T1000 (cell line): ENCODE data around the gene PRPF4.

Experiments used
- DNase-seq: peaks from one replicate; lab custom pipeline; 2025; ENCODE audit warnings: mixed read lengths; lab: John Stamatoyannopoulos, UW

Gene PRPF4

DNA sequence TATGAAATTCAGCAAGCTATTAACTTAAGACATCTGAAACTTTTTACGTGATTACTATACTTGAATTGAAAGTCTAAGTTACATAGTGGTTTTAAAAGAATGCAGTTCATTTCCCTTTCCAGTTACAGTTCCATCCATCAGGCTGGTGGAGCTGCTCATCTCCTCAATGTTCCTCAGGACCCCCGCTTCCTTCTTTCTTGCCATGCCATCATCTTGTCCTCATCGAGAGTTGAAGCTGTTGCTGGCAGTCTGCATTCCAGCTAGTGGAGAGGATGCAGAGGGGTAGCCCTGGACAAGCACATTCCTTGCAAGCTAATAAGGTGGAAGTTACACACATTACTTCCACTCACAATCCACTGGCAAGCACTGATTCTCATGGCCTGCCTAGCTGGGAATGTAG, 36.5 kb downstream of the PRPF4 start:
- no peak for DNase-seq

DNA sequence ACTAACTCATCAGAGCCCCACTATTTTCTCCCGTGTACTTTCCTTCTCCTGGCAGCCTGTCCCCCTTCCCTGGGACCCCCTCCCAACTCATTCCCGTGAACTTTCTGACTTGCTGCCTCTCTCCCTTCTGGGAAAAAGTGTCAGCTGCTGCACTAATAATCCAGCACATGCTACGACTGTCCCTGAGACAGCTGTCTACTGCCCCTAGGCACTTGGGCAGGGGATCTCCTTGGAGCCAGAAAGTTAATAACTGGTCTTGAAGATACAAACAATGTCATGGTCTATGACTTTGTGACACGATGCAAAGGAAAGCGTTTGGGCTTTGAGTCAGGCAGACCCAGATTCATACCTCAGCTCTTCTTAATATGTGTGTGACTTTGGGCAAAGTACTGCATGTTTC, 37.8 kb downstream of the PRPF4 start:
- no peak for DNase-seq

DNA sequence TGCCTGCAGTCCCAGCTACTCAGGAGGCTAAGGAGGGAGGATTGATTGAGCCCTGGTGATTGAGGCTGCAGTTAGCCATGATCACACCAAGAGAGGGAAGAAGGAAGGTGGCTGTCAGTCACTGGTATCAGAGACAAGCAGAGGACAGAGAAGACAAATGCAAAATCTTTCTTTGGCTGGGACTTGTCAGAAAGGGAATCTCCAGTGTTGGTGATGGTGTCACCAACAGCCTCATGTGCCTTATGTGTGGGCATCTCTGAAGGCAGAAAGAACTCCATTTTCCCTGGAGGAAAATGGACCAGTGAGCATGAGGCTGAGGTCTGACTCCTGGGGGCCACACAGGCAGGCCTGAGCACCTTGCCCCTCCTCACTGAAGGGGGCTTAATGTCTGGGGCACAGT, 39.8 kb downstream of the PRPF4 start:
- no peak for DNase-seq

DNA sequence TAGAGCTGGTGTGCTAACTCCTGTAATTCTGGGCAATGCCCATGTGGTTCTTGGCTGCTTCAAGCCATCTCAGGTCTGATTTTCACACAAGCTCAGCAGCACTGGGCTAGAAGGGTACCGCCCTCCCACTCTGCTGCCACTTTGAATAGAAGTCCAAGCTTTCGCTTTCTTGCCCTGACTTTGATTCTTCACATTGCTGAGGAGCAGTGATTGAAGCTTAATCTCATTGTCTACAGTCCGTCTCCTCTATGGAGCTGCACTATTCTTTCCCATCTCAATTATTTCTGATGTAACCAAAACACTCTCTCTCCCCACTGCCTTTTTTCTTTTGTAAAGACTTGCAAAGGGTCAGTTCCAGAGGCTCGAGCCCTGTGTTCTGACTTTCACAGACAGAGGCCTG, 40.6 kb downstream of the PRPF4 start:
- DNase-seq, result no peak

DNA sequence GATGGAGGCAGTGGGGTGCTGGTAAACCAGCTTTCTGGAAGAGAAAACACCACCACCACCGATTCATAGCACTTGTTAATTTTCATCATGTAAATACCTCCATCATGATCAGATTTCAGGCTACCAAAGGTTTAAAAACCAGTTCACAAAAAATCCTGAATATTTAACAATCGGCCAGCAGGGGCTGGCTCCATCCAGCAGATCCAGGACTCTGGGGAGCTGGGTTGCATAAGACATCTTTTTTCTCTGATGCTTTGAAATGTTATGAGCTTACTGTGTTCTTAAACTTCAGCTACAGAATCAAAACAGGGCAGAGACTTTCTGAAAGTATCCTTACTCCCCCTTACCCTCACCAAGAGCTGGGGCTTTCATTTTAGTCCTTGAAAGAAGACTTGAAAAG, 42.3 kb downstream of the PRPF4 start:
- no peak for DNase-seq

DNA sequence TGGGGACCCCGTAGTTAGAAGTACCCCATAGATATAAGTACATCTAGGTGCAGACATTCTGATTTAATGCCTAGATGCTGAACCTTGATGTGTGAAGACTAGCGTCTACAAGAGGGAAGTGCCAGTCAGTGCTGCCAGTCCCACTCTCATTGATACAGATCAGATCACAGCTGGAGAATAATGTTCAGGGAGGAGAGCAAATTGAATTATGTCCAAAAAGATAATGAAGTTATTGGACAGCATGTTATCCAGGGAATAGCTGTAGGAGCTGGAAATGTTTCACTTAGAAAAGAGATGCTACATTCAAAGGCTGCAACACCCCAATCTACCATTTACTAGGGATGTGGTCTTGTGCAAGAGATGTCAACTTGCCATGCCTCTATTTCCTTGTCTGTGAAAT, 43.6 kb downstream of the PRPF4 start:
- DNase-seq, result no peak

DNA sequence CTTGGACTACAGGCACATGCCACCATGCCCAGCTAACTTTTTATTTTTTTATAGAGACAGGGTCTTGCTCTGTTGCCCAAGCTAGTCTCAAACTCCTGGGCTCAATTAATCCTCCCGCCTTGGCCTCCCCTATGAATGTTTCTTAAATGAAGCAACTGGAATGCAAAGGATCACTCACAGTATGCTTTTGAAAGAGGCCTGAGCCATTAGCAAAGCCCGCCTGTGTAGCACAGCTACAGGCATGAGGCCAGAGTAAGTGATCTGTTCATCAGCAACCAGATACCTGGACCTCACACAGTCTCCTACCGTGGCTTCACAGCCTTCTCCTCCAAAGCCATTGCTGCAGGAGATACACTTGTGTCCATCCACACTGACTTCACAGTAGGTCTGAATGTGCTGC, 44.6 kb downstream of the PRPF4 start:
- no peak for DNase-seq

DNA sequence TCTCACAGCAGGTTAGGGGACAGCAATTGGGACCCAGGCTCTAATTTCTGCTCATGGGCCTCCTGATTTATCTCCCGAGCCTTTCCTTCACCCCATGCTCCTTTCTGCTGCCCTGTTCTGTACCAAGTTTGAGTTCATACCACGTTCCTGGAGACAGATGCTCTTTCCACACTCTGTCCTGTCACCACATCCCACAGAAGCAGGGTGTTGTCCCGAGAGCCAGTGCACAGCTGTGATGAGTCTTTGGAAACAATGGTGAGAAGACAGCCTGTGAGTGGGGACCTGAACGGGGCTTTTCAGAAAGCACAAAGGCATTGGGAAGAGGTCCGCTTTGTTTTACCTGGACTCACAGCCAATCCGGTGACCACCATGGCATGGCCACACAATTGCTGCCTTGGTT, 47.2 kb downstream of the PRPF4 start:
- no peak for DNase-seq

DNA sequence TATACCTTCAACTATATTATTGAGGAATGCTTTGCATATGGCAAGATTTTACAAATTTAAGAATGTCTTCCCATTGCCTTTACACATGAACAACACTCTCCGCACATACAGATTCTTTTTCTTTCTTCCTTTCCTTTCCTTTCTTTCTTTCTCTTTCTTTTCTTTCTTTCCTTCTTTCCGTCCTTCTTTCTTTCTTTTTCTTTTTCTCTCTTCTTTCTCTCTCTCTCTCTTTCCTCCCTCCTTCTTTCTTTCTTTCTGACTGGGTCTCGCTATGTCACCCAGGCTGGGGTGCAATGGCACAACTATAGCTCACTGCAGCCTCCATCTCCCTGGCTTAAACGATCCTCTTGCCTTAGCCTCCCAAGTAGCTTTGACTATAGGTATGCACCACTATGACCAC, 50.8 kb downstream of the PRPF4 start:
- no peak for DNase-seq

DNA sequence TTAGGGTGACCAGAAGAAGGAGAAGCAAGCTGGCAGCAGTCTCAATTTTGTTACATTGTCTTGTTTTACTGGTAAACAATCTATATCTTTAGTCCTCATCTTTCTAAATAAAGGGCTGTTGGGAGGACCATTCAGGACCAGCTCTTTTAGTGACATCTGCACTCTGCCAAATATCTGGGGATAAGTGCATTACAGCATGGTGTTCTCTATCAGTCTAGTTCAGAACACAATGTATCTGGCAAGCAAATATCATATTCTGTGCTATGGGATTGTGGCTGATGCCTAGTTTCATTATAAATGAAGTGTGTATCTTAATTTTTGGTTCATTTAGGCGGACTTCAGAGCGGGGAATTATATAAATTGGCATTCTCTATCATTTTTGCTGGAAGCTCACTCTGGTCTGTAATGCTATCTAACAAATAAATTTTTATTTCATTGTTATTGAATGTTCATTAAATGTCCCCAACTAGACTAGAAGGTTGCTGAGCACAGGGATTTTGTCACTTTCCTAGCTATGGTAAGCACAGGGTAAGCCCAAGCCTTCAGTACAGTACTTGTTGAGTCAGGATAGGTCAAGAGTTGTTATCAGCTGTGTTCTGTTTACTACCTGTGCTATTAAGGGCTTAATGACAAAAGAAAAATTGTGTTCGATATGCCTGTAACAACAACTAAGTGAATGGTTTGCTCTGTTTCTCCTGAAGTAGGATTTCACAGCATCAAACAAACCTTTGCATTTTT, 52.8 kb downstream of the PRPF4 start:
- DNase-seq, result no peak

DNA sequence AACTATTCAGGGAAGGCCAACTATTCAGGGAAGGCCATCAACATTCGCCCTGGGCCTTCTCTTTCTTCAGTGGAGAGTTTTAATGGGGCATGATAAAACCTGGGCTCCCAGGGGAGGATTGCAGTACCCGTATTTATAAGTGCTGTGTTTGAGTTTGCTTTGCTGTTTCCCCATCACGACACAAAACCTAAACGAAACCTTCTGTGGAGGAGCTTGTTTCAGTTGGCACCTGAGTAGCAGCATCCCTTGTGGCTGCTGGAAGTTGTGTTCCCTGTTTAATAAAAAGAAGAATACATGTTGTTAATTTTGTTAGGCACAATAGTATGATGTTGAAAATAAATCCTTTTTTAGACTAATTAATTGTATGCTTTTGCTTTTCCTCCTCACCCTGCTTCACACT, 56.3 kb downstream of the PRPF4 start:
- DNase-seq, result no peak

DNA sequence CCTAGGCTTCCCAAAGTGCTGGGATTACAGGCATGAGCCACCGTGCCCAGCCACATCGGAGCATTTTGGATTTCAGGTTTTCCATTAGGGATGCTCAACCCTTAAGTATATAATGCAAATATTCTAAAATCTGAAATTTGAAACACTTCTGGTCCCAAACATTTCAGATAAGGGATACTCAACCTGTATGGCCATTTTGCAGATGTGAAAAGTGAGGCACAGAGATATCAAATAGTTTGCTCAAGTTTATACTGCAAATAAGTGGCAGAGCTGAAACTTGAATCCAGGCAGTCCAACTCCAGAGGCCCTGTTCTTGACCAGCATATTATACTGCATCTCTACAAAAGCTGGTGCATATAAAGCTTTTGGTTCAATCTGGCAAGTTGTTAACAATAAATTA, 62.3 kb downstream of the PRPF4 start:
- no peak for DNase-seq

DNA sequence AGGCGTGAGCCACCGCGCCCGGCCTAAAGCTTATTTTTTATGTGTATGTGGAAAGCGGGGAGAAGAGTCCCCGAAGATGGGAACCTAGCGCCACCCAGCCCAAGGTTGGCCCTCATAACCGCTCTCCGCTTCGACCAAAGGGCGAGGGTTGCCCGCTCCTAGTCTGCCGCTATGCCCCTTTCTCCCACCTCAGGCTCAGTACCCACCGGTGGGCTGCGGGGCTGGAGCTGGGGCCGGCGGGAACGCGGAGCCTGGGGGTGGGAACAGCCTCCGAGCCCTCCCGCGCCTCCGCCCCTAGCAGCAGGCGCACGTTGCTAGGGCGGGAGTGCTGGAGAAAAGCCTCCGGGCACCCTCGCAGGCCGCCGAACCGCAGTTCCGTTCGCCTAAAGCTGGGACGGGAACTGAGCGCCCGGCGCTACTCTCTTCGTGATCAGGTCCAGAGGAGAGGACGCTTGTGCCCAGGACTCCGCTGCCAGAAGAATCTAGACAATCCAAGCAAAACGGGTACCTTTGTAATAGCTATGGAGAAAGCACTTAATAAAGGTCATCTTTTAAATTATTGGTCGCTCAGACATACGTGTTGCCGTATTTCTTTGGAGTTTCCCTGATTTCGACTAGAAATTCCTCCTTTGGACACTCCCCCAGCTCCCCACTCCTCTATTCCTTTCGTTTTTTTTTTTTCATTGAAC, 64.7 kb downstream of the PRPF4 start, which contains the start of gene WDR31:
TSS of gene WDR31 (minus strand) at position 265 of the 689 bp plus-strand sequence. CDS start 8,253 bp downstream, outside the sequence.
- DNase-seq, result peak; percentile 75

DNA sequence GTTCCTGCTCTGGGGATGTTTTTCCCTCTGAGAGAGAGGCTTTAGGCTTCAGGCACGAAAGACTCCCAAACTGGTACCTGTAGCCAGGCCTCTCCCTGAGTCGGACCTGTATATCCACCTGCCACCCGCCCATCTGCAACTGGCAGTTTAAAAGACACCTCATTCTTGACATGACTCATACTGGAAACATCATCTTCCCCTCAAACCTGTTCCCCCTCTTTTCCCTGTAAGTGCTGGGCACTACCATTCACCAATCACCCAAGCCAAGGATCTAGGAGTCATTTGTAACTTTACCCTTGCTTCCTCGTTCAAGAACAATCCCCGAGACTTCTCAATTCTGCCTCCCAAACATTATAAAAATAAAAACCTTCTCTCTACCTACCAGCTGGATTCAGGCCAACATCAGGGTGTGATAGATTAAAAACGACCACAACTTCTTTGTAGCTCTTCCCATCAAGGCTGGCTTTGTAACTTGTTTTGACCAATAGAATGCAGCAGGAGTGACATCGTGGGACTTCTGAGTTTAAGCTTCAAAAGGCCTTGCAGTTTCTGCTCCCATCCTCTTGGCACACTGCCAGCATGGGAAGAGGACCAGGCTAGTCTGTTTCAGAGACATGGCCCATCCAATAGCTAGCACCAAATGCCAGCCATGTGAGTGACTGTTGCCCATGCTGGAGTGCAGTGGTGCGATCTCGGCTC, 66.4 kb downstream of the PRPF4 start:
- no peak for DNase-seq
